Nephron (organoid): ENCODE results near the gene THOC6.
A peak's percentile ranks its signal among the peaks of the same experiment; 100 is the strongest.

Source experiments
- H3K27ac Mint-ChIP-seq, 3 experiments: 2 replicates each; pipeline ENCODE4 v1.8.0; 2020; ENCODE audit warnings: mixed read lengths in 3 of 3, mild to moderate bottlenecking in 2 of 3, moderate library complexity in 1 of 3
- H3K27me3 Mint-ChIP-seq: 2 replicates; pipeline ENCODE4 v1.8.0; 2021; ENCODE audit warnings: low read depth, mild to moderate bottlenecking, moderate library complexity, mixed read lengths
- H3K36me3 Mint-ChIP-seq: 2 replicates; pipeline ENCODE4 v1.8.0; 2020; ENCODE audit warnings: low read depth, mixed read lengths
- H3K4me1 Mint-ChIP-seq: 2 replicates; pipeline ENCODE4 v1.8.0; 2020; ENCODE audit warnings: mixed read lengths
- H3K4me3 Mint-ChIP-seq, 3 experiments: 2 replicates each; pipeline ENCODE4 v1.8.0; 2020; ENCODE audit warnings: mild to moderate bottlenecking in 3 of 3, mixed read lengths in 3 of 3, moderate library complexity in 2 of 3
- H3K9me3 Mint-ChIP-seq: 2 replicates; pipeline ENCODE4 v1.8.0; 2020; ENCODE audit warnings: mixed read lengths
- CTCF ChIP-seq, 3 experiments: fragments of 200-600 bp; sonication (generic); IDR thresholded peaks; one replicate each; pipeline ENCODE4 v1.5.0; 2021; ENCODE audit warnings: antibody characterized with exemption in 3 of 3; ENCODE audit not compliant: unreplicated experiment in 3 of 3

The THOC6 gene

GRCh38 chr16:3010510-3010909, 13.3 kb upstream of the THOC6 start:
- no peak for TF ChIP-seq CTCF (IDR thresholded peaks at IDR 0.05; ENCODE audit: unreplicated experiment in 3 of 3)

GRCh38 chr16:3012246-3012645, 11.6 kb upstream of the THOC6 start:
- Mint-ChIP-seq H3K36me3 (no peaks in the 10 kb centered on the region), H3K27ac (peak overlapping the region in 1 of 3 experiments; percentile 53), H3K4me3 (peak overlapping the region; percentile 13 to 17 (median 14)), H3K27me3 (peaks cover 89% of the 10 kb centered on the region), H3K9me3 (no peaks in the 10 kb centered on the region), H3K4me1 (peaks cover 7% of the 10 kb centered on the region)
- no peak for TF ChIP-seq CTCF (IDR thresholded peaks at IDR 0.05; ENCODE audit: unreplicated experiment in 3 of 3)

More at GRCh38 chr16:3010510-3010909, 13.3 kb upstream of the THOC6 start:
- H3K36me3 Mint-ChIP-seq, result no peaks in the 10 kb centered on the region
- H3K4me1 Mint-ChIP-seq, result peaks cover 12% of the 10 kb centered on the region
- H3K4me3 Mint-ChIP-seq, result no peak overlapping the region
- H3K27me3 Mint-ChIP-seq, result peaks cover 91% of the 10 kb centered on the region
- H3K9me3 Mint-ChIP-seq, result no peaks in the 10 kb centered on the region
- H3K27ac Mint-ChIP-seq, result peak overlapping the region in 1 of 3 experiments; percentile 85

- peaks cover 5% of the 10 kb centered on the region for H3K4me1 Mint-ChIP-seq
Measured at GRCh38 chr16:3012828-3013420, 10.9 kb upstream of the THOC6 start, which contains the start of gene CLDN9. TSS of gene CLDN9 (plus strand) at chr16:3012923. CDS start at chr16:3013363, 440 bp downstream.

GRCh38 chr16:3013491-3013951, 10.3 kb upstream of the THOC6 start:
- Mint-ChIP-seq H3K27me3 (peaks cover 84% of the 10 kb centered on the region), H3K4me1 (no peaks in the 10 kb centered on the region), H3K4me3 (no peak overlapping the region), H3K27ac (no peak overlapping the region), H3K9me3 (no peaks in the 10 kb centered on the region), H3K36me3 (no peaks in the 10 kb centered on the region)
- no peak for TF ChIP-seq CTCF (IDR thresholded peaks at IDR 0.05; ENCODE audit: unreplicated experiment in 3 of 3)

More at GRCh38 chr16:3012828-3013420, 10.9 kb upstream of the THOC6 start, which contains the start of gene CLDN9:
- TF ChIP-seq CTCF (IDR thresholded peaks at IDR 0.05; ENCODE audit: unreplicated experiment in 3 of 3), result no peak
- no peaks in the 10 kb centered on the region for H3K36me3 Mint-ChIP-seq
- no peaks in the 10 kb centered on the region for H3K9me3 Mint-ChIP-seq
- peak within 1 kb of the TSS in 1 of 3 experiments; percentile 53 for H3K27ac Mint-ChIP-seq
- peaks cover 84% of the 10 kb centered on the region for H3K27me3 Mint-ChIP-seq
- H3K4me3 Mint-ChIP-seq, result peak within 1 kb of the TSS; percentile 13 to 17 (median 14)

- Mint-ChIP-seq H3K27me3 (peaks cover 83% of the 10 kb centered on the region), H3K36me3 (no peaks in the 10 kb centered on the region), H3K27ac (no peak overlapping the region), H3K4me3 (no peak overlapping the region), H3K9me3 (no peaks in the 10 kb centered on the region), H3K4me1 (no peaks in the 10 kb centered on the region)
- TF ChIP-seq CTCF (IDR thresholded peaks at IDR 0.05; ENCODE audit: unreplicated experiment in 3 of 3), result no peak
Measured at GRCh38 chr16:3013998-3014690, 9.7 kb upstream of the THOC6 start.
